RWPE2 (cell line): ENCODE results near the gene ADNP.

Source experiments
- ATAC-seq: fragments of 200-7000 bp; cut with Tn5 transposase; 3 replicates; pipeline ENCODE4 v1.9.1; 2021; ENCODE audit warnings: low read depth
- DNase-seq: peaks from one replicate; pipeline ENCODE4 v3.0.0-alpha.2; 2020; ENCODE audit warnings: low spot score
- H3K27ac ChIP-seq: fragments of 450-650 bp; 2 replicates; pipeline ENCODE4 v1.5.1; 2017; ENCODE audit warnings: mild to moderate bottlenecking; ENCODE audit not compliant: poor library complexity, severe bottlenecking
- H3K27me3 ChIP-seq: fragments of 250-450 bp; sonication (Bioruptor Pico); 2 replicates; pipeline ENCODE4 v1.5.1; 2021; ENCODE audit warnings: mild to moderate bottlenecking, moderate library complexity; ENCODE audit not compliant: insufficient read depth, poor library complexity, severe bottlenecking
- H3K36me3 ChIP-seq: fragments of 250-450 bp; sonication (Bioruptor Pico); 2 replicates; pipeline ENCODE4 v1.5.1; 2020; ENCODE audit warnings: low read depth, mild to moderate bottlenecking, moderate library complexity
- H3K4me1 ChIP-seq: fragments of 250-450 bp; sonication (Bioruptor Pico); 2 replicates; pipeline ENCODE4 v1.5.1; 2021; ENCODE audit warnings: mild to moderate bottlenecking, moderate library complexity; ENCODE audit not compliant: insufficient read depth, poor library complexity, severe bottlenecking
- H3K4me3 ChIP-seq: fragments of 250-450 bp; sonication (Bioruptor Pico); 2 replicates; pipeline ENCODE4 v1.5.1; 2021; ENCODE audit warnings: mild to moderate bottlenecking, moderate library complexity; ENCODE audit not compliant: severe bottlenecking
- H3K9me3 ChIP-seq: fragments of 250-450 bp; sonication (Bioruptor Pico); 2 replicates; pipeline ENCODE4 v1.5.1; 2021; ENCODE audit warnings: mild to moderate bottlenecking, moderate library complexity; ENCODE audit not compliant: severe bottlenecking
- TF ChIP-seq, protein P1 (sequence below): fragments of 450-650 bp; IDR thresholded peaks from one replicate; pipeline ENCODE4 v1.5.1; 2017; ENCODE audit warnings: mild to moderate bottlenecking, moderate library complexity; ENCODE audit not compliant: poor library complexity, severe bottlenecking

The ADNP gene

GRCh38 chr20:50870561-50871161, 60.6 kb downstream of the ADNP start:
- Histone ChIP-seq H3K36me3 (no peaks in the 10 kb centered on the region), H3K27ac (no peak overlapping the region), H3K4me3 (no peak overlapping the region), H3K27me3 (no peaks in the 10 kb centered on the region), H3K4me1 (peaks cover 15% of the 10 kb centered on the region), H3K9me3 (no peaks in the 10 kb centered on the region)
- DNase-seq, result peak; percentile 71
- no peak for ATAC-seq
- TF ChIP-seq, protein P1, sequence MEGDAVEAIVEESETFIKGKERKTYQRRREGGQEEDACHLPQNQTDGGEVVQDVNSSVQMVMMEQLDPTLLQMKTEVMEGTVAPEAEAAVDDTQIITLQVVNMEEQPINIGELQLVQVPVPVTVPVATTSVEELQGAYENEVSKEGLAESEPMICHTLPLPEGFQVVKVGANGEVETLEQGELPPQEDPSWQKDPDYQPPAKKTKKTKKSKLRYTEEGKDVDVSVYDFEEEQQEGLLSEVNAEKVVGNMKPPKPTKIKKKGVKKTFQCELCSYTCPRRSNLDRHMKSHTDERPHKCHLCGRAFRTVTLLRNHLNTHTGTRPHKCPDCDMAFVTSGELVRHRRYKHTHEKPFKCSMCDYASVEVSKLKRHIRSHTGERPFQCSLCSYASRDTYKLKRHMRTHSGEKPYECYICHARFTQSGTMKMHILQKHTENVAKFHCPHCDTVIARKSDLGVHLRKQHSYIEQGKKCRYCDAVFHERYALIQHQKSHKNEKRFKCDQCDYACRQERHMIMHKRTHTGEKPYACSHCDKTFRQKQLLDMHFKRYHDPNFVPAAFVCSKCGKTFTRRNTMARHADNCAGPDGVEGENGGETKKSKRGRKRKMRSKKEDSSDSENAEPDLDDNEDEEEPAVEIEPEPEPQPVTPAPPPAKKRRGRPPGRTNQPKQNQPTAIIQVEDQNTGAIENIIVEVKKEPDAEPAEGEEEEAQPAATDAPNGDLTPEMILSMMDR, result no peak

- DNase-seq, result peak; percentile 77
- H3K27me3 ChIP-seq, result no peaks in the 10 kb centered on the region
- H3K4me3 ChIP-seq, result no peak overlapping the region
- TF ChIP-seq, protein P1, result no peak
- peak; percentile 77 for ATAC-seq
- no peaks in the 10 kb centered on the region for H3K36me3 ChIP-seq
- no peaks in the 10 kb centered on the region for H3K9me3 ChIP-seq
- H3K27ac ChIP-seq, result peak overlapping the region; percentile 0
- peaks cover 19% of the 10 kb centered on the region for H3K4me1 ChIP-seq
These were observed 62.4 kb downstream of the ADNP start for GRCh38 chr20:50868509-50869495.

DNA sequence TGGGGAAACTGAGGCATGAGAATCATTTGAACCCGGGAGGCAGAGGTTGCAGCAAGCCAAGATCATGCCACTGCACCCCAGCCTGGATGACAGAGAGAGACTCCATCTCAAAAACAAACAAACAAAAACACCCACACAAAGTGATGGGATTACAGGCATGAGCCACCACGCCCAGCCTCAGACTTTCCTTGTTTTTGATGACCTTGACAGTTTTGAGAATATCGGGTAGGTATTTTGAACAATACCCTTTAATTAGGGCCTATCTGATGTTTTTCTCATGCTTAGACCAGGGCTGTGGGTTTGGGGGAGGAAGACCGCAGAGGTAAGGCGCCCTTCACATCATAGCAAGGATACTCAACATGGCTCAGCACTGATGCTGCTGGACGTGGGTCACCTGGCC, 63.4 kb downstream of the ADNP start:
- Histone ChIP-seq H3K4me3 (no peak overlapping the region), H3K9me3 (no peaks in the 10 kb centered on the region), H3K4me1 (peaks cover 19% of the 10 kb centered on the region), H3K36me3 (no peaks in the 10 kb centered on the region), H3K27me3 (no peaks in the 10 kb centered on the region), H3K27ac (no peak overlapping the region)
- TF ChIP-seq, protein P1, result no peak
- no peak for DNase-seq
- no peak for ATAC-seq

DNA sequence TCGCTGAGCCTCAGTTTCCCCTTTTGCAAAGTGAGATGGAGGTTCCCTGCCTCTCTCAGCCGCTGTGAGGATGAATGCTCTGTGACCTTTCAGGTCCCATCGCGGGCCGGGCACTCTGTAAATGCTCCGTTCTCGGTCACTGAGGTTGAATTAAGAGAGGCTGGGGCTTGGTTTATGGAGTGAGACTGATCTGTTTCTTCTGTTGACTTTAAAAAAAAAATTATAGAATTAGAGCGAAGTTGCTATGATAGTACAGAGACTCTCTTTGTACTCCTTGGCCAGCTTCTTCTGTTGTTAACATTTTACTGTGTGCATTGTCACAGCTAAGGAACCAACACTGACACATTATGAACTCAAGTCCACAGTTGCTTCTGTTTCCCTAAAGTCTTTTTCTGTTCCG, 64.4 kb downstream of the ADNP start:
- no peaks in the 10 kb centered on the region for H3K27me3 ChIP-seq
- no peak overlapping the region for H3K27ac ChIP-seq
- no peak for DNase-seq
- no peak overlapping the region for H3K4me3 ChIP-seq
- no peak for ATAC-seq
- H3K4me1 ChIP-seq, result peaks cover 19% of the 10 kb centered on the region
- TF ChIP-seq, protein P1, result no peak
- H3K36me3 ChIP-seq, result no peaks in the 10 kb centered on the region
- no peaks in the 10 kb centered on the region for H3K9me3 ChIP-seq
